HG03196 (cell line): ENCODE data around the gene LAMP2.
"Not testable (repeated sequence)": the region's sequence is repeated elsewhere in the genome, so short reads cannot be mapped to it uniquely, and the experiment has no call there.

Source experiments
- ATAC-seq: cut with Tn5 transposase; IDR thresholded peaks from one replicate; pipeline ENCODE4 v1.9.1; 2021; ENCODE audit not compliant: unreplicated experiment

LAMP2 gene

GRCh38 chrX:120468825-120469525 is at the start of gene LAMP2:
TSS of gene LAMP2 (minus strand) at chrX:120469296. CDS start at chrX:120469169, 127 bp downstream.
- ATAC-seq, result peak; percentile 98

DNA sequence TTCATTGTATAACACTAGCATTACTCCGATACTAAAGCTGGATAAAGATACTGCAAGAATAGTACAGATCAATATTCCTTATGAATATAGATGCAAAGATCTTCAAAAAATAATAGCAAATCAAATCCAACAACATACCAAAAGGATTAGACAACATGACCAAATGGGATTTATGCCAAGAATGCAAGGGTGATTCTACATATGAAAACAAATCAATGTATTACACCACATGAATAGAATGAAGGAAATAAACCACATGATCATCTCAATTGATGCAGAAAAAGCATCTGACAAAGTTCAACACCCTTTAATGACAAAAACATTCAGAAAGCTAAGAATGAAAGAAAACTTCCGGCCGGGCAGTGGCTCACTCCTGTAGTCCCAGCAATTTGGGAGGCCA is 48.8 kb upstream of the LAMP2 start:
- no peak for ATAC-seq

GRCh38 chrX:120514236-120514635 is 45.1 kb upstream of the LAMP2 start:
- no peak for ATAC-seq

DNA sequence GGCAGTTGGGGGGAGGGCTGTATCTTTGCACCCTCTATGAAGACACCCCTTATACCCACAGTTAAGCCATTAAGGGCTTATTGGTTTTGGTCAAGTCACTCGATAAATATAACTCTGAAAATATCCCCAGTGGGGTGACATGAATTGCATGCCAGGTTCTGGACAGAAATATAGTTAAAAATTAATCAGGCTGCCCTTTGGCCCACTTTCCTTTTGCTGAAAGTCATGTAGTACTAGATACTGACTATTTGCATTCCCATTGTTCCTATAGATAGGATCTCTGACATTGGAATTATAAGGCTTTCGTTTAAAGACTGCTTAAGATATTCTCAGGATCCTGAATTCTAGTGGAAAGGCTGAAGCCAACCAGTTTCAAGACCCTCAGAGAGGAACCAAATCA is 43.5 kb upstream of the LAMP2 start:
- ATAC-seq, result no peak

DNA sequence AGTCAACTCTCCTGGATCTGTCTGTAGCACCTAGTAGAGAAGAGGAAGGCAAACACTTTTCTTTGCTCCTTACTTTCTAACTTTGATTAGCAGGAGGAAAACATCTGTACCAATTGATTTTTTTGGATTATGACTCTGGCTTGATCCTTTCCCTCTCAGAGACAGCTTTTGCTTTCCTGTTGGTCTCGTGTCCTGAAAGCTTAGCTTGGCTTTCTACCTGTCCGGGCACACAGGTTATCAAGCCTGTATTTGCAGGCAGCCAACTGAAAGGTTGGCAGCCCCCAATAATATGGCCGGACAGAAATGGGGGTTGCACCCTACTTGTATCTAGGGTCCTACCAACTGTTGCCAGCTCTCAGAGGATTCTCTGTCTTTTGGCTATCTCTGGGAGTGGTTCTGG is 43.1 kb upstream of the LAMP2 start:
- no peak for ATAC-seq

DNA sequence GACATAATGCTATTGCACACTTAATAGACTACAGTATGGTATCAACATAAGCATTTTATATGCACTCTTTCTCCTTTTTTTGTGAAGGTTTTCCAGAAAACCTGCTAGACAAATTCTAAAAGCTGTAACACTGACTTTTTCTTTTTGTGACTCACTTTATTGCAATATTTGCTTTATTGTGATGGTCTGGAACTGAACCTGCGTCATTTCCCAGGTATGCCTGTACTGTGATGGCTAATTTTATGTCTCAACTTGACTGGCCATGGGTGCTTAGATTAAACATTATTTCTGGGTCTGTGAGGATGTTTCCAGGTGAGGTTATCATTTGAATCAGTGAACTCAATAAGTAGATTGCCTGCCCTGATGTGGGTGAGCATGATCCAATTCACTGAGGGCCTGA is 35.5 kb upstream of the LAMP2 start:
- ATAC-seq, result no peak

GRCh38 chrX:120499301-120500072 is 30.4 kb upstream of the LAMP2 start:
- ATAC-seq, result no peak

DNA sequence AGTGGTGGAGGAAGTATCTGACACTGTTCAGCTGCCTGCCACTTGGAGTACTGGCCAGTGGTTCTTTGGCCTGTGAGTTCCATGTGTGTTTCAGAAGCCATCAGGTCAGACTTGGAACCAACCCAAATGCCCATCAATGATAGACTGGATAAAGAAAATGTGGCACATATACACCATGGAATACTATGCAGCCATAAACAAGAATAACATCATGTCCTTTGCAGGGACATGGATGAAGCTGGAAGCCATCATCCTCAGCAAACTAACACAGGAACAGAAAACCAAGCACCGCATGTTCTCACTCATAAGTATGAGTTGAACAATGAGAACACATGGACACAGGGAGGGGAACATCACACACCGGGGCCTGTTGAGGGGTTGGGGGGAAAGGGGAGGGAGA is 21.0 kb upstream of the LAMP2 start:
- not testable (repeated sequence) for ATAC-seq

DNA sequence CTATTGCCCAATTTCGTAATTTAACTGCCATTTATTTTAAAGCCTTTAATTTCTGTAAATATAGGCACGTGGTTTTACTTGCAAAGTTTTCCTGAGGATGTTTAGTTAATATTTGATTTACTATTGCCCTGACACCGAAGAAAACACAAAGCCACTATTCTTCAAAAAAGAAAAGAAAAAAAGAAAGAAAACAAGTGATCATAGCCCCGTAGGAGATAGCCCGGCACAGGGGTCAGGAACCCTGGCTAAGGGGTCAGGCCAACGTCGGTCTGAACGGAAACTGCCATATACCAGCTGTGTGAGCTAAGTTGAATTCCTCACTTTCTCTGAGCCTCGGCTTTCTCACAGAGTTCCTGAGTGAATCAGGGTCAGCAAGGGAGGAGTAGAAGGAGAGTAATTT is 17.7 kb upstream of the LAMP2 start:
- no peak for ATAC-seq

DNA sequence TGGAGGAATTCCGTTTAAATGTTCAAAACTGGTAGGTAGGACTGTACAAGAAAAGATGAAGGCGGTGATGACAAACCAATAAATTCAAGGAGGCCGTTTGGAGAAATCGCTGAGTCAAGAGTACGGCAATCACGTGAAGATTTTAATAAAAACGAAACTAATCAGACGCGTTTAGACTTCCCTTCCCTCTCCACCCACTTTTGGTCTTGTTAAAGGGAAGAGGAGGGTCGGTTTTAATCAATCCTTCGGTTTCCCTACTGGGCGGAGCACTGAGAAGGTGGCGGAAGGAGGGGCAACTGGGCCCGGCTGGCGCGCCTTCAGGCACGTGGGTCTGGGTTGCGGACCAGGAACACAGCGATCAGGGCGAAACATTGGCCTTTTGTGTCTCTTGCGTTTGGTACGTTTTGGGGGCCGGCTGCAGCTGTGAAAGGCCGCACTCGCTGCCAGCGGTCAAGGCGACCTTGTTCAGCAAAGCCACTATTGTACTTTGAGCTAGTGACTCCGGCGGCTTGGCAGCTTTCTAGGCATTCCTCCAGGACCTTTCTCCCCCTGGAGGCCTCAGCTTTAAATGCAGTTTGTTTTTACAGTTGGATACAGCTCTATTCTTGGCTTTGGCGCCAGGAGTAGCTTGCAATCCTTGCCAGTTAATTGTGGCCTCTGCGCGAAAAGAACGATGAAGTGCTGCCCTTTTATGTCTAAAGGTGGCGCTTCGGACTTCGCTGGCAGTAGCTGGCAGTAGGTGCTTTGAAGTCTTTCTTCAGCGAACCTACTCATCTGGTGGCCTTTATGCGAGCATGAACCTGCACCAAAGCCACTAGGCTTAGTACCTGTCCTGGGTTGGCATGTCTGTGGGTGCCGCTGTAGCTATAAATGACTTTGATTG is 16.8 kb upstream of the LAMP2 start:
- peak; percentile 91 for ATAC-seq

DNA sequence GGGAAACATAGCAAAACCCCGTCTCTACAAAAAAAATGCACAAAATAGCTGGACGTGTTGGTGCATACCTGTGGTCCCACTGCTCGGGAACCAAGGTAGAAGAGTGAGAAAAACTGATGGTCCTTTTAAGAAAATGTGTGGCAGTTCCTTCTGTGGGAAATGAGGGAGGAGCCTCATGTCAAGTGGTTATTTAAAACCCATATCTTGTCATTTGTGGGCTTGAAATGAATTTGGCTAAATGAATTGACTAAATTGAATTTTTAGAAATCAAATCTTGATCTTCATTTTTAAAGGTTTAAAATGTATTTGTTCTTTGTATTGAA is 16.2 kb upstream of the LAMP2 start:
- ATAC-seq, result peak; percentile 16

DNA sequence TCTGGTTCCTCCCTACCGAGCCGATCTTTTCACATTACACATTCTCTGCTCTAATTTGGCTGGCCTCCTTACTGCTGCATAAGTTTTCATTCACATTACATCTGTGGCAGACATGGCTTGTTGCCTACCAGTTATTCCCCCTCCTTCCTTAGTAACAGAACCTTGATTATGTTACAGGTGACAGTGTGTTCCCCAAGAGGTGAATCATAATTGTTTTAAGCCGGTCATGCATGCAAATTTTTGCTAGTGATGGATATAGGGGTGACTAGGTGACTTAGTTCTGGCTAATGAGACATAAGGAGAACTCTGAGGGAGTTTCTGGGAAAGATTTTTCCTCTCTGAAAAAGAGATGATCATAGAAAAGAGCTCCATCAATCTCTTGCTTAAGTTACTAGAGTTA is 8.4 kb upstream of the LAMP2 start:
- ATAC-seq, result no peak

- ATAC-seq, result no peak
These were observed 7.6 kb upstream of the LAMP2 start for GRCh38 chrX:120476714-120477113.

- not testable (repeated sequence) for ATAC-seq
These were observed 6.4 kb upstream of the LAMP2 start for GRCh38 chrX:120475447-120475846.

- no peak for ATAC-seq
These were observed 5.0 kb upstream of the LAMP2 start for GRCh38 chrX:120474085-120474484.

DNA sequence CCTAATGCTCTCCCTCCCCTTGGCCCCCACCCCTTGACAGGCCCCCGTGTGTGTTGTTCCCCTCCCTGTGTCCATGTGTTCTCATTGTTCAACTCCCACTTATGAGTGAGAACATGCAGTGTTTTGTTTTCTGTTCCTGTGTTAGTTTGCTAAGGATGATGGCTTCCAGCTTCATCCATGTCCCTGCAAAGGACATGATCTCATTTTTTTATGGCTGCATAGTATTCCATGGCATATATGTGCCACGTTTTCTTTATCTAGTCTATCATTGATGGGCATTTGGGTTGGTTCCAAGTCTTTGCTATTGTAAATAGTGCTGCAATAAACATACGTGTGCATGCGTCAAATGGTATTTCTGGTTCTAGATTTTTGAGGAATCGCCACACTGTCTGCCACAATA is 561 bp upstream of the LAMP2 start:
- peak; percentile 8 for ATAC-seq

DNA sequence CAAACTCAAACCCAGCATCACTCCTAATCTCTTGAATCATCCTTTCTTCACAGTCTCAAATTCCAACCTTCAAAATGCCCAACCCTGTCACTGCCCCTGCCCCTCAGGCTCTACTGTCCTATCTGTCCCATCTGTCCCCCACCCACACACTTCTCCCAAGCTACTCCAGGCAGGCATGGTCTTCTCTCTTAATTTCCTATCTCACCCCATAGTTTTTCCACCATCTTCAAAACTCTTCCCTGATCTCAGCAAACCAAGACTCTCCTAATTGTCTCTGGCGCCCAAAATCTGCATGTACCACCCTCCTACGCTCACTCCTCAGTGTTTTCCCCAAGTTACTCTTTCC is 644 bp downstream of the LAMP2 start:
- ATAC-seq, result no peak

DNA sequence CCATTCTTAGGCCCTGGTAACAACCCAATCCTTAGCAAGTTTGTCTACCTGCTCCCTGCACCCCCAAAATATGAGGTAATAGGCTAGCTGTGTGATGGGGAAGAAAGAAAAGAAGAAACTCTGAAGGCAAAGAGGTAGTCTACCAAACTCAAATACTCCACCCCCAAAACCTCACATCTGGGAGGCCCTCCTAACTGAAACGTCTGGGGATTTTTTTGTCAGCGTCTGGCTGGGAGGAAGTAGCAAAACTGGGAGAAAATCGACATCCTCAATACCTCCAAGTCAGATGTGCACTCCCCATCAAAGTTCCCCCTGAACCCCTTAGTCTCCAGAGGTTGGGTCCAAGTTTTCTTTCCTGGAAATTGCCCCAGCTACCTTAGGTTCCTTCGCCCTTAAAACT is 1.0 kb downstream of the LAMP2 start:
- no peak for ATAC-seq

DNA sequence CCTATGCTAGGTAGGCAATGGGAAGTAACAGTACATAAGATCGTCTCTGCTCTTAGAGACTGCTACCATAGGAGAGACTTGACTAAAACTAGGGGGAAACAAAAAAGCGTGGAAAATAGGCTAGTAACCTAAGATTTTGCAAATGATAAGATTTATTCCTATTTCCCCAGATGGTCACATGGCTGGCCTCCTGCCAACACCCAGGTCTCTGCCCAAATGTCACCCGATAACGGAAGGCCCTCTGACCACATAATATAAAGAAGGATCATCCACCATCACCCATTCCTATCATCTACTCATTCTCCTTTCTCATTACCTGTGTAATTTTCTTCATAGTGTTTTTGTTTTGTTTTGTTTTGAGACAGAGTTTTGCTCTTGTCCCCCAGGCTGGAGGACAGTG is 4.7 kb downstream of the LAMP2 start:
- ATAC-seq, result no peak

DNA sequence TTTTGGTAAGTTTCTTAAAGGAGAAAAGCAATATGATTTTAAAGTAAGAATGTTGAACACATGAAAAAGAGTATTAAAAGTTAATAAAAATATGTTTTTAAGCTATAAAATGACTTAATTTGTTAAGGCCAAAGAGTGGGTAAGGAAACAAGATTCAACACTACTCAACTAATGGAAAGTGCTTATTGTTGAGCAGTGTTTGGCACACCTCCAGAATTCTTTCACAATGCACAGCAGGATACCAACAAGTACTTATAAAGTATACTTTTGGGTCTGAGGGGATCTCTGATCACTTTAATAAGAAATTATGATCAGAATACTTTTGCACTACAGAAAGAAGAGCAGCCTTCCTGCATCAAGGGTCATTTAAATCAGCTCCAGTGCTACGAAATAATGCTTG is 5.9 kb downstream of the LAMP2 start:
- ATAC-seq, result no peak

GRCh38 chrX:120462370-120462769 is 6.7 kb downstream of the LAMP2 start:
- ATAC-seq, result no peak

DNA sequence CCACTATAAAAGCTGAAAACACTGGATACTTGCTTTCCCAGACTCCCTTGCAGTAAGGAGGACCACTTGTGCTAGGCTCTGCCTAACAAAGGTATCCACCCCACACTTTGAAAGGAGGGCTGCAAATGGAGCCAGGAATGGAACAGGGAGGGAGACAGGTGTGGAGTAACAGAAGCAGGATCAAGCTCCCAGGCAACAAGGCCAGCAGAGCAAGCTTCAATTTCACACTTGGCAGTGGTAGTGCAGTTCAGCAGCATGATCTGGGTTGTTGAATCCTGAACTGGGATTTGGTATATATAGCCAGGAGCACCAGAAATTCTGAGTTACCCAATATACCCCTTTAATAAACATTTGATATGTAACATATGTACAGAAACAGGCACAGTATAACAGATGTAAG is 9.8 kb downstream of the LAMP2 start:
- no peak for ATAC-seq
